ENCODE measurements around the gene MED10. TPM values are rescaled to one million over a fixed set of nuclear protein-coding genes. Genes with fewer than 3 reads are reported as not detected.

Gene MED10
- total and polyA plus RNA-seq, 7 donors = 18.8 to 98.1 (median 49.1) TPM

DNA sequence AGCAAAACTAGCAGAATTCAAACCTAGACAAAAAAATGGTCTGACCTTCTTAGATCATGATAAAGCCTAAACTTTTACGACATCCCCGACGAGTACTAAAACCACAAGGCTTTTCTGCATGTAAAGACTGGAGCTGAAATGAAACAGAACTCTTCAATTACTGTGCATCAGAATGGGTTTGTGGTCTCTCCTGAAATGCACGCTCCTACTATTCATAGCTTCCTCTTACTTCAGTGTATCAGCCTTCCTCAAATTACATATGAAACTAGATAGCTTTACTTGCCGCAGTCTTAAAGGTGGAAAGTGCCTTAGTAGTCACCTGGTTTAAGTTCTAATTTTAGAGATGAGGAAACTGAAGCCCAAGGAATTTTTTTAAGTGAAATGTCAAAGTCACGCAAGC is 24.6 kb upstream of the MED10 start:
- peak in 1 of 4 donors; percentile 48 for ATAC-seq
- TF ChIP-seq, protein P1, sequence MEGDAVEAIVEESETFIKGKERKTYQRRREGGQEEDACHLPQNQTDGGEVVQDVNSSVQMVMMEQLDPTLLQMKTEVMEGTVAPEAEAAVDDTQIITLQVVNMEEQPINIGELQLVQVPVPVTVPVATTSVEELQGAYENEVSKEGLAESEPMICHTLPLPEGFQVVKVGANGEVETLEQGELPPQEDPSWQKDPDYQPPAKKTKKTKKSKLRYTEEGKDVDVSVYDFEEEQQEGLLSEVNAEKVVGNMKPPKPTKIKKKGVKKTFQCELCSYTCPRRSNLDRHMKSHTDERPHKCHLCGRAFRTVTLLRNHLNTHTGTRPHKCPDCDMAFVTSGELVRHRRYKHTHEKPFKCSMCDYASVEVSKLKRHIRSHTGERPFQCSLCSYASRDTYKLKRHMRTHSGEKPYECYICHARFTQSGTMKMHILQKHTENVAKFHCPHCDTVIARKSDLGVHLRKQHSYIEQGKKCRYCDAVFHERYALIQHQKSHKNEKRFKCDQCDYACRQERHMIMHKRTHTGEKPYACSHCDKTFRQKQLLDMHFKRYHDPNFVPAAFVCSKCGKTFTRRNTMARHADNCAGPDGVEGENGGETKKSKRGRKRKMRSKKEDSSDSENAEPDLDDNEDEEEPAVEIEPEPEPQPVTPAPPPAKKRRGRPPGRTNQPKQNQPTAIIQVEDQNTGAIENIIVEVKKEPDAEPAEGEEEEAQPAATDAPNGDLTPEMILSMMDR (IDR thresholded peaks at IDR 0.05) = no peak
- H3K4me1 ChIP-seq = no peaks in the 10 kb centered on the region
- 46 to 55% (median 47%) methylated on average over 6 of the region's 6 CpGs for WGBS, 3 donors
- no peaks in the 10 kb centered on the region for H3K36me3 ChIP-seq (ENCODE audit: insufficient read depth in 1 of 2, low read depth in 1 of 2)
- H3K4me3 ChIP-seq = no peak overlapping the region
- intact Hi-C loops (cut with DNase I) = no loop called here
- no peak overlapping the region for H3K27ac ChIP-seq
- DNase-seq = no peak
- H3K9me3 ChIP-seq = no peaks in the 10 kb centered on the region
- H3K27me3 ChIP-seq (ENCODE audit: insufficient read depth in 3 of 3, low read length in 2 of 3) = peaks cover 0 to under 1% (median 0%) of the 10 kb centered on the region in 3 donors

DNA sequence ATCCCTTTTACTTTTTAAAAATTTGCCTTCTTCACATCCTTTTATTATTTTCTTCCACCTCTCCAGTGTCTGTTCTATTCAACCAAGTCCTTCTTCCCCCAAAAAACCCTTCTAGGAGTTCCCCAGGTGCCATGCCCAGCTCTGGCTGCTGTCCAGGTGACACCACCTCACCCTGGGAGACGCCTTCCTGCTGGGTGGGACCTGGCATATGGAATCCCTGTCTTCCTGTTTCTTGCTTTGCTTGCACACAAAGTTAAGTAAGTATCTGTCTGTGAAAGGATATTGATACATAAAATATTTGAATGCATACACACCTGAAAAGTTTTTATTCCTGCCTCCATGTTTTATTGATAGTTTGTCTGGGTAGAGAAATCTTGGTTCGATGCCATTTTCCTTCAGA is 23.1 kb upstream of the MED10 start:
- Histone ChIP-seq H3K27me3 (ENCODE audit: insufficient read depth in 3 of 3, low read length in 2 of 3) (peaks cover 0 to 2% (median 0%) of the 10 kb centered on the region in 3 donors), H3K36me3 (ENCODE audit: insufficient read depth in 1 of 2, low read depth in 1 of 2) (no peaks in the 10 kb centered on the region), H3K27ac (no peak overlapping the region), H3K4me1 (no peaks in the 10 kb centered on the region), H3K4me3 (no peak overlapping the region), H3K9me3 (no peaks in the 10 kb centered on the region)
- TF ChIP-seq, protein P1 (IDR thresholded peaks at IDR 0.05) = no peak
- intact Hi-C loops (cut with DNase I) = no loop called here
- no peak for DNase-seq
- ATAC-seq = no peak
- 75 to 87% (median 81%) methylated on average over 2 of the region's 2 CpGs for WGBS, 3 donors

DNA sequence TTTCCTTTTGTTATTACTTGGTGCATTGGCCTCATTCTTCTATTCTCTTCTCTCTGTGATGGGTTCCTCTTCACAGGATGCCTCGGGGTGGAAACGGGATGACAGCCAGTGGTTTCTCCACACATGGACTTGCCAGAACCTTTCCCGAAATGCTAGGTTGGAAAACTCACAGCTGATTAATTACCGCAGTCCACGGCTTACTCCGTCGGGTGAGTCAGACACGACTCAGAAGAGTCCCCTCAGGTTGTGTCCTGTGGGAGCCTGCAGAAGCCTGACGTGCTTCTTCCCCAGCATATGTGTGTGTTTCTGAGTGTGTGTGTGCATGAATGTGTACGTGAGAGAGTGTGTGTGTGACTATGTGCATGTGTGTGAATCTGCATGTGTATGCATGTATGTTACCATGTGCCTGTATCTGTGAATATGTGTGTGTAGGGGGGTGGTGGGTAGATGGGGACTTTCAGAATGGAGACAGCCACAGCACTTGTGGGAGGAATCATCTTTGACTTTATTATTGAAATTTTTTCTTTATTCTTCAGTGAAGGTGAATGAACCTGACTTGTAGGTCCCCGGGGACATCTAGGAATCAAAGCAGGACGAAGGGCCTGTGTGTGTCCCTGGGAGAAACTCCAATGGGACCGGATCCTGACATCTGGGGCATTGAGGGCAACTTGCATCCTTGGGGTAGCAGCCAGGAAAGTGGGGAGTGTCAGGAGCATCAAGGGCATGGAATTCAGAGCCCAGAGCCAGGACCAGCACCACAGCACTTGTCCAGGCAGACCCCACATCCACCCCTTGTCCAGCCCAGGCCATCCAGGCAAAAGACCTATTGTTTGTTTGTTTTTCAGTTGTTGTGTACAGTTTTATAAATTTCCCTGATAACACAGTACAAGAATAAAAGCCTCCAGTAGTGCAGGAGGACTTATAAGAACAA is 21.9 kb upstream of the MED10 start:
- whole genome bisulfite sequencing, 3 donors = 33 to 46% (median 35%) methylated on average over 13 of the region's 13 CpGs
- peaks cover 0 to 2% (median 0%) of the 10 kb centered on the region in 3 donors for H3K27me3 ChIP-seq (ENCODE audit: insufficient read depth in 3 of 3, low read length in 2 of 3)
- TF ChIP-seq, protein P1 (IDR thresholded peaks at IDR 0.05) = no peak
- no peaks in the 10 kb centered on the region for H3K36me3 ChIP-seq (ENCODE audit: insufficient read depth in 1 of 2, low read depth in 1 of 2)
- DNase-seq = no peak
- intact Hi-C loops (cut with DNase I) = no loop called here
- no peak overlapping the region for H3K4me3 ChIP-seq
- no peak for ATAC-seq
- no peaks in the 10 kb centered on the region for H3K9me3 ChIP-seq
- H3K4me1 ChIP-seq = no peaks in the 10 kb centered on the region
- no peak overlapping the region for H3K27ac ChIP-seq

DNA sequence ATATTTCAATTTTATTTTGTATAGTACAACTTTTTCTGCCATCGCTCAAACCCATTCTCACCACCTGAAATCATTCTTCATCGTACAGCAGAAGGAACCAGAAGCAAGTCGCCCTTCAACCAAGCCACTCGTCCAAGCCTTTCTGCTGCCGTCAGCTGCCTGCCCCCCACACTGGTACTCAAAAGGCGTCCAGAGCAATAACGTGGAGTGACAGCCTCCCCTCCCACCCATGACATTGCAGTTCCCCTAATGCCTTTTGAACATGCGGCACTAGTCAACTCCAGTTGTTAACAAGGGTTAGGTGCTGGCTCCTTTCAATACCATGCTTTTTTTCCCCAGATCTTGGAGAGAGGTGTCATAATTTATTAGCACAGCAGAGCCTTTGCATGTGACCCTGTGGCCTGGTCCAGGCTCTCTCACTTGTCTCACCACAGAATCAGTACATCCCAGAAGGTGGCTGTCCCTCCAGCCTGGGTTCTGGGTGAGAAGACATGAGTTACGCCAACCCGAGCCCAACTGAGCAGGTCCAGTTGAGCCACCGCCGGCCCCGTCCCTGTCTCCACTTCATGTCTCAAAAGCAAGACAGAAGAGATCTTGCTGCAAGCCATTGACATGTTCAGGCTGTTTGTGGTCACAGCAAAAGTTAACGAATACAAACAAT is 20.4 kb upstream of the MED10 start:
- ATAC-seq = no peak
- Histone ChIP-seq H3K27me3 (ENCODE audit: insufficient read depth in 3 of 3, low read length in 2 of 3) (peaks cover 0 to 2% (median 0%) of the 10 kb centered on the region in 3 donors), H3K9me3 (no peaks in the 10 kb centered on the region), H3K4me1 (no peaks in the 10 kb centered on the region), H3K4me3 (no peak overlapping the region), H3K36me3 (ENCODE audit: insufficient read depth in 1 of 2, low read depth in 1 of 2) (no peaks in the 10 kb centered on the region), H3K27ac (no peak overlapping the region)
- intact Hi-C loops (cut with DNase I) = no loop called here
- DNase-seq = no peak
- WGBS, 3 donors = 85 to 87% (median 87%) methylated on average over 14 of the region's 14 CpGs
- TF ChIP-seq, protein P1 (IDR thresholded peaks at IDR 0.05) = no peak
